CD14-positive monocyte (primary cell): Measurements from ENCODE around the gene TAS1R2. TPM values are rescaled to one million over a fixed set of nuclear protein-coding genes. Genes with fewer than 3 reads are reported as not detected.

Experiments used
- DNase-seq, 3 donors: peaks; one replicate each; pipeline ENCODE4 v3.0.0-alpha.2; 2011 to 2022
- H2AFZ ChIP-seq: 2 replicates; pipeline ENCODE4 v1.6.0; 2012; ENCODE audit warnings: mild to moderate bottlenecking, low read depth, low read length, inconsistent platforms; ENCODE audit not compliant: insufficient read depth, poor library complexity, severe bottlenecking
- H3K27ac ChIP-seq, 2 donors: 1 replicate in 1 of 2; 2 replicates in 1 of 2; pipeline ENCODE4 v1.5.1; 2012 to 2013; ENCODE audit warnings: low read length in 2 of 2, control low read depth in 1 of 2, inconsistent platforms in 1 of 2, low read depth in 1 of 2, mild to moderate bottlenecking in 1 of 2
- H3K27me3 ChIP-seq, 2 donors: one replicate each; pipeline versions ENCODE4 v1.6.0 to v1.6.1; 2011 to 2013; ENCODE audit warnings: low read length in 2 of 2; ENCODE audit not compliant: control insufficient read depth in 2 of 2, insufficient read depth in 2 of 2
- H3K36me3 ChIP-seq, 2 donors: replicated peaks in 1 of 2; 1 replicate in 1 of 2; 2 replicates in 1 of 2; pipeline versions ENCODE4 v1.5.1 to v1.6.1; 2012 to 2013; ENCODE audit warnings: low read length in 2 of 2, control low read depth in 1 of 2, inconsistent platforms in 1 of 2, mild to moderate bottlenecking in 1 of 2; ENCODE audit not compliant: insufficient read depth in 2 of 2, control insufficient read depth in 1 of 2
- H3K4me1 ChIP-seq, 2 donors: 1 replicate in 1 of 2; 2 replicates in 1 of 2; pipeline versions ENCODE4 v1.5.1 to v1.6.1; 2012 to 2013; ENCODE audit warnings: low read length in 2 of 2, control low read depth in 1 of 2, inconsistent platforms in 1 of 2, mild to moderate bottlenecking in 1 of 2, moderate library complexity in 1 of 2; ENCODE audit not compliant: insufficient read depth in 2 of 2, control insufficient read depth in 1 of 2
- H3K4me2 ChIP-seq: replicated peaks from 2 replicates; pipeline ENCODE3; 2012; ENCODE audit warnings: low read length, moderate library complexity, mild to moderate bottlenecking; ENCODE audit not compliant: poor library complexity, severe bottlenecking; ENCODE audit errors: extremely low read depth
- H3K4me3 ChIP-seq, 3 experiments: fragments of 200-600 bp in 1 of 3; sonication (generic) in 1 of 3; replicated peaks in 1 of 3; 1 replicate in 2 of 3; 2 replicates in 1 of 3; pipeline ENCODE4 v1.5.1; 2011 to 2013; ENCODE audit warnings: low read length in 3 of 3, mild to moderate bottlenecking in 3 of 3, control low read depth in 2 of 3, low read depth in 2 of 3, inconsistent platforms in 1 of 3, moderate library complexity in 1 of 3
- H3K79me2 ChIP-seq: 2 replicates; pipeline ENCODE4 v1.6.0; 2012; ENCODE audit warnings: mild to moderate bottlenecking, control low read depth, inconsistent platforms, low read length, moderate library complexity; ENCODE audit not compliant: insufficient read depth
- H3K9ac ChIP-seq: 2 replicates; pipeline ENCODE4 v1.6.0; 2017; ENCODE audit warnings: low read length, mild to moderate bottlenecking; ENCODE audit not compliant: insufficient read depth, poor library complexity, severe bottlenecking
- H3K9me3 ChIP-seq, 2 donors: replicated peaks in 1 of 2; 1 replicate in 1 of 2; 2 replicates in 1 of 2; pipeline versions ENCODE4 v1.5.1 to v1.6.1; 2012 to 2013; ENCODE audit warnings: low read length in 2 of 2, control low read depth in 1 of 2; ENCODE audit not compliant: control insufficient read depth in 1 of 2, insufficient read depth in 1 of 2
- H4K20me1 ChIP-seq: 2 replicates; pipeline ENCODE4 v1.6.0; 2012; ENCODE audit warnings: mild to moderate bottlenecking, low read length, control low read depth, moderate library complexity; ENCODE audit not compliant: insufficient read depth
- H3K27ac Mint-ChIP-seq, 7 donors: one replicate each; pipeline ENCODE4 v1.8.0; 2020; ENCODE audit warnings: mild to moderate bottlenecking in 7 of 7, mixed read lengths in 7 of 7, moderate library complexity in 6 of 7, inconsistent platforms in 2 of 7
- H3K27me3 Mint-ChIP-seq, 3 donors: one replicate each; pipeline ENCODE4 v1.8.0; 2021 to 2022; ENCODE audit warnings: low read depth in 3 of 3, mild to moderate bottlenecking in 3 of 3, mixed read lengths in 3 of 3, moderate library complexity in 3 of 3, inconsistent platforms in 1 of 3
- H3K36me3 Mint-ChIP-seq, 2 donors: one replicate each; pipeline ENCODE4 v1.8.0; 2020; ENCODE audit warnings: mixed read lengths in 2 of 2, inconsistent platforms in 1 of 2, mild to moderate bottlenecking in 1 of 2
- H3K4me1 Mint-ChIP-seq: one replicate; pipeline ENCODE4 v1.8.0; 2020; ENCODE audit warnings: mild to moderate bottlenecking, mixed read lengths
- H3K4me3 Mint-ChIP-seq, 2 donors: one replicate each; pipeline ENCODE4 v1.8.0; 2020; ENCODE audit warnings: mild to moderate bottlenecking in 2 of 2, mixed read lengths in 2 of 2, moderate library complexity in 1 of 2
- H3K9me3 Mint-ChIP-seq, 7 donors: one replicate each; pipeline ENCODE4 v1.8.0; 2020 to 2022; ENCODE audit warnings: mixed read lengths in 7 of 7, mild to moderate bottlenecking in 6 of 7, moderate library complexity in 6 of 7, inconsistent platforms in 2 of 7
- CTCF ChIP-seq: fragments of 200-600 bp; IDR thresholded peaks from one replicate; pipeline ENCODE4 v1.8.0; 2022; ENCODE audit warnings: antibody characterized with exemption, mild to moderate bottlenecking
- WGBS: methylation state at CpG from one replicate; pipeline ENCODE4 v1.1.5; 2013; ENCODE audit warnings: missing lambda C conversion rate; ENCODE audit not compliant: insufficient coverage; 5-methylcytosine and 5-hydroxymethylcytosine counted together
- intact Hi-C, 2 donors: fragments of 100-400 bp; cut with micrococcal nuclease; formaldehyde crosslinking; loops; one replicate each; pipeline versions ENCODE4 v1.15.0 to v1.15.1; 2023
- polyA plus RNA-seq, 3 donors: library from polyadenylated mRNA; depleted of rRNA in 1 of 3; unstranded in 2 of 3; stranded (reverse) in 1 of 3; fragments of 300-500 nt in 2 of 3; fragments of >200 nt in 1 of 3; fragmentation: Illumina TruSeq in 2 of 3; gene quantifications; 1 replicate in 2 of 3; 2 replicates in 1 of 3; pipeline ENCODE4 v1.2.3, GENCODE V29; 2012 to 2021

The TAS1R2 gene
- polyA plus RNA-seq, 3 donors = not detected

GRCh38 chr1:18882486-18882885 is 23.0 kb upstream of the TAS1R2 start:
- Histone ChIP-seq H3K79me2 (no peaks in the 10 kb centered on the region), H3K4me1 (no peaks in the 10 kb centered on the region), H2AFZ (no peak overlapping the region), H3K9me3 (no peaks in the 10 kb centered on the region), H3K4me2 (no peak overlapping the region), H3K27me3 (no peaks in the 10 kb centered on the region), H3K9ac (no peak overlapping the region), H3K36me3 (peaks cover 36 to 44% of the 10 kb centered on the region in 2 donors), H3K27ac (no peak overlapping the region), H3K4me3 (no peak overlapping the region), H4K20me1 (no peaks in the 10 kb centered on the region)
- DNase-seq = no peak
- Mint-ChIP-seq H3K9me3 (peaks cover 0 to 4% (median 0%) of the 10 kb centered on the region in 7 donors), H3K4me1 (no peaks in the 10 kb centered on the region), H3K27me3 (no peaks in the 10 kb centered on the region), H3K27ac (no peak overlapping the region), H3K36me3 (peaks cover 39 to 60% of the 10 kb centered on the region in 2 donors), H3K4me3 (no peak overlapping the region)
- intact Hi-C loops = no loop called here
- no peak for TF ChIP-seq CTCF
- 100% methylated on average over 3 of the region's 8 CpGs for WGBS

GRCh38 chr1:18881642-18882431 is 22.4 kb upstream of the TAS1R2 start:
- Mint-ChIP-seq H3K4me1 (no peaks in the 10 kb centered on the region), H3K9me3 (peaks cover 0 to 4% (median 0%) of the 10 kb centered on the region in 7 donors), H3K36me3 (peaks cover 40 to 63% of the 10 kb centered on the region in 2 donors), H3K4me3 (no peak overlapping the region), H3K27me3 (no peaks in the 10 kb centered on the region), H3K27ac (no peak overlapping the region)
- DNase-seq = no peak
- H3K27me3 ChIP-seq = no peaks in the 10 kb centered on the region
- no peaks in the 10 kb centered on the region for H4K20me1 ChIP-seq
- no peaks in the 10 kb centered on the region for H3K4me1 ChIP-seq
- no peak overlapping the region for H2AFZ ChIP-seq
- TF ChIP-seq CTCF = no peak
- no peak overlapping the region for H3K4me3 ChIP-seq
- H3K4me2 ChIP-seq = no peak overlapping the region
- no peaks in the 10 kb centered on the region for H3K79me2 ChIP-seq
- WGBS = 94% methylated on average over 20 of the region's 24 CpGs
- H3K9me3 ChIP-seq = no peaks in the 10 kb centered on the region
- no peak overlapping the region for H3K27ac ChIP-seq
- peaks cover 36 to 44% of the 10 kb centered on the region in 2 donors for H3K36me3 ChIP-seq
- intact Hi-C loops = no loop called here
- H3K9ac ChIP-seq = no peak overlapping the region
